ENCODE results near the gene IMPACT.

The IMPACT gene

DNA sequence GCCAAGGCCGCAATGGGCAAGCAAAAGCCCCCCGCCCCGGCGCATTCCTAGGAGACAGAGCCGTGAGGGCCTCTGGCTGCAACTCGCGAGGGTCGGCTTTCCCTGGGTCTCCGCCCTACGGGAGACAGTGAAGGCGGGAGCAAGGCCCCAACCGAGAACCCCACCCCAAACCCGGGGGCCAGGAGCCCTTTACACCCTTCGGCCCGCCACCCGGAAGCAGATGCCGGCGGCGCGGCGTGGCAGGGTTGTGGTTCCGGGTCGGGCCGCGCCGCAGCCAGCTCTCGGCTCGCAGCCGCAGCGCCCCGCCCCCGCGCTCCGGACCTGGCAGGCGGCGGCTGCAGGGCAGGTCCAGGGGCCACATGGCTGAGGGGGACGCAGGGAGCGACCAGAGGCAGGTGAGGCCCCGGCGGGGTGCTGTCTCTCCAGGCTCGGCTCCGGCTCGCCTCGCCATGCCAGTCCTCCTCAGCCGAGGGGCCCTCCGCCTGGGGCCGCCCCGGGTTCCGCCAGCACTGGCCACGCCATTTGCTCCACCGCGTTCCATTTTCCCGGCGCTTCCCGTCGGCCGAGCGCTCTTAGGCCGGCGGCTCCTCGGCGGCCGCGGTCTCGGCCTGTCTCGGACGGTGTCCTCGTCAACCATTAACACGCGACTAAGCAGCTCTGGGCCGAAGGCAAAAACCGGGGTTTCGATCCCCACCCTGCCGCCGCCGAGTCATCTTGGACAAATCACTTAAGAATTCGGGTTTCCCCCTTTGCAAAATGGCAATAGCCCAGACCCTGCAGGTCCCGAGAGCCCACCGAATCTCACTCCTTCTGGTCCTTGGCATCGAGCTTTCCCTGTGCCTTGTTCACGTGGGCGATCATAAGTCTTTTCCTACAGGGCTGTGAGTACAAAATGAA, at the start of gene IMPACT:
IMPACT (plus strand) TSS at position 273 of the 897 bp plus-strand sequence; CDS start at position 360, 87 bp downstream.
- H3K27ac ChIP-seq = peak within 1 kb of the TSS; percentile 67
- TF ChIP-seq CTCF (IDR thresholded peaks at IDR 0.05) (no peak), ZFX (IDR thresholded peaks at IDR 0.05; ENCODE audit: borderline replicate concordance) (no peak)

GRCh38 chr18:24378598-24378997, 47.9 kb upstream of the IMPACT start:
- H3K27ac ChIP-seq = no peak overlapping the region
- no peak for TF ChIP-seq ZFX (IDR thresholded peaks at IDR 0.05; ENCODE audit: borderline replicate concordance)
- no peak for TF ChIP-seq CTCF (IDR thresholded peaks at IDR 0.05)

- H3K27ac ChIP-seq = no peak overlapping the region
- TF ChIP-seq CTCF (IDR thresholded peaks at IDR 0.05) = no peak
- no peak for TF ChIP-seq ZFX (IDR thresholded peaks at IDR 0.05; ENCODE audit: borderline replicate concordance)
Observed at GRCh38 chr18:24380163-24380747, 46.2 kb upstream of the IMPACT start.

- no peak for TF ChIP-seq CTCF (IDR thresholded peaks at IDR 0.05)
- TF ChIP-seq ZFX (IDR thresholded peaks at IDR 0.05; ENCODE audit: borderline replicate concordance) = no peak
- H3K27ac ChIP-seq = no peak overlapping the region
Observed at GRCh38 chr18:24381126-24381525, 45.3 kb upstream of the IMPACT start.

- H3K27ac ChIP-seq = no peak overlapping the region
- TF ChIP-seq ZFX (IDR thresholded peaks at IDR 0.05; ENCODE audit: borderline replicate concordance) = no peak
- no peak for TF ChIP-seq CTCF (IDR thresholded peaks at IDR 0.05)
Observed at GRCh38 chr18:24386681-24387080, 39.8 kb upstream of the IMPACT start.

GRCh38 chr18:24388957-24389356, 37.5 kb upstream of the IMPACT start:
- no peak for TF ChIP-seq ZFX (IDR thresholded peaks at IDR 0.05; ENCODE audit: borderline replicate concordance)
- no peak for TF ChIP-seq CTCF (IDR thresholded peaks at IDR 0.05)

More at GRCh38 chr18:24388957-24389356, 37.5 kb upstream of the IMPACT start:
- H3K27ac ChIP-seq = no peak overlapping the region

Data from 22Rv1 (cell line).